ENCODE measurements around the gene UBE2J2. TPM values are rescaled to one million over a fixed set of nuclear protein-coding genes. Genes with fewer than 3 reads are reported as not detected.

The UBE2J2 gene
- total RNA-seq, 1 experiment from 2014 or later, result 83.4 TPM

DNA sequence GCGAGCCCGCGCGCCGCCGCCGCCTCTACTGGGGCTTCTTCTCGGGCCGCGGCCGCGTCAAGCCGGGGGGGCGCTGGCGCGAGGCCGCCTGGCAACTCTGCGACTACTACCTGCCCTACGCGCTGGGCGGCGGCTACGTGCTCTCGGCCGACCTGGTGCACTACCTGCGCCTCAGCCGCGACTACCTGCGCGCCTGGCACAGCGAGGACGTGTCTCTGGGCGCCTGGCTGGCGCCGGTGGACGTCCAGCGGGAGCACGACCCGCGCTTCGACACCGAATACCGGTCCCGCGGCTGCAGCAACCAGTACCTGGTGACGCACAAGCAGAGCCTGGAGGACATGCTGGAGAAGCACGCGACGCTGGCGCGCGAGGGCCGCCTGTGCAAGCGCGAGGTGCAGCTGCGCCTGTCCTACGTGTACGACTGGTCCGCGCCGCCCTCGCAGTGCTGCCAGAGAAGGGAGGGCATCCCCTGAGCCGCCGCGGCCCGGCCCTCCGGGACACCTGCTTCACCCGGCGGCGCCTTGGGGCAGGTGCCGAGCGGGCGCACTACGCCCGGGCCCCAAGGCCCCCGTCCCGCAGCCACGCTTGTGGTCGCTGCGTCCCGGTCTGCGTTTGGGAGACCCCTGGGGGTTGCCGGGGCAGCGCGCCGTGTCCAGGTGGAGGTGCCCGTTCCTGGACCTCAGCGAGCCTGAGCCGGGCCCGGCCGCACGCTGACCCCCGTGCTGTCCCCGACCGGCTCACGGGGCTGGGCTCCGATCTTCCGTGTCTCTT, 40.7 kb downstream of the UBE2J2 start:
- peaks cover 6% of the 10 kb centered on the region for H3K23me2 ChIP-seq (ENCODE audit: insufficient read length, low read depth, low read length, poor library complexity, severe bottlenecking)
- DNase-seq, result no peak
- H2BK120ac ChIP-seq (ENCODE audit: low read depth, low read length, poor library complexity, severe bottlenecking), result no peak overlapping the region
- no peaks in the 10 kb centered on the region for H3K4me1 ChIP-seq (ENCODE audit: insufficient read depth, low read length)
- no peak overlapping the region for H4K91ac ChIP-seq (ENCODE audit: insufficient read length, low read depth, low read length)
- H3K23ac ChIP-seq (ENCODE audit: insufficient read length, low read depth, low read length), result no peak overlapping the region
- no peak overlapping the region for H4K8ac ChIP-seq (replicated peaks; ENCODE audit: insufficient read length, low read depth, low read length)
- no peak overlapping the region for H3K27ac ChIP-seq (ENCODE audit: insufficient read length, low read depth, low read length)
- Mint-ChIP-seq H3K4me1 (peaks cover 15 to 25% of the 10 kb centered on the region in 2 experiments), H3K27ac (no peak overlapping the region), H3K9me3 (peaks cover 0 to 4% of the 10 kb centered on the region in 2 experiments; a peak in 1 of 5 replicates), H3K36me3 (ENCODE audit: insufficient read depth in 1 of 3, low read depth in 3 of 3) (peaks cover 17 to 34% (median 33%) of the 10 kb centered on the region in 3 experiments), H3K27me3 (ENCODE audit: low read depth) (no peaks in the 10 kb centered on the region), H3K4me3 (peak overlapping the region; percentile 51 to 70)
- H3K79me2 ChIP-seq (ENCODE audit: insufficient read depth, low read length), result peaks cover 2% of the 10 kb centered on the region; the same call in 1 of the 2 replicates
- no peak overlapping the region for H3K18ac ChIP-seq (ENCODE audit: insufficient read length, low read depth, low read length)
- H3K79me1 ChIP-seq (ENCODE audit: insufficient read depth, low read depth, low read length, poor library complexity, severe bottlenecking), result peaks cover 2% of the 10 kb centered on the region
- no peak overlapping the region for H4K5ac ChIP-seq (ENCODE audit: insufficient read length, low read depth, low read length)
- no peak overlapping the region for H3K9ac ChIP-seq (ENCODE audit: extremely low read depth, insufficient read length, low read length)
- no CpG with 5 or more reads among the region's 98 CpGs for WGBS (ENCODE audit: extremely low coverage, insufficient read length, low lambda C conversion rate)
- H3K56ac ChIP-seq (ENCODE audit: insufficient read length, low read depth, low read length), result no peak overlapping the region
- no peak overlapping the region for H3K14ac ChIP-seq (ENCODE audit: insufficient read depth, low read length)
- H2BK5ac ChIP-seq (ENCODE audit: insufficient read length, low read length), result no peak overlapping the region
- no peak overlapping the region for H3T11ph ChIP-seq (ENCODE audit: low read length)
- no peak overlapping the region for H2BK20ac ChIP-seq (ENCODE audit: low read depth, low read length, poor library complexity, severe bottlenecking)
- H2BK15ac ChIP-seq (ENCODE audit: low read depth, low read length), result no peak overlapping the region
- no peaks in the 10 kb centered on the region for H3K9me3 ChIP-seq (ENCODE audit: control insufficient read depth, low read depth, low read length)
- no peak overlapping the region for H2AFZ ChIP-seq (ENCODE audit: low read length)
- no peak overlapping the region for H3K4me2 ChIP-seq (ENCODE audit: insufficient read depth, insufficient read length, low read length)
- H3K27me3 ChIP-seq (ENCODE audit: insufficient read depth, low read length), result no peaks in the 10 kb centered on the region
- H2BK12ac ChIP-seq (ENCODE audit: insufficient read length, low read depth, low read length), result no peak overlapping the region
- no peak overlapping the region for H3K4ac ChIP-seq (ENCODE audit: low read depth, low read length)
- no peaks in the 10 kb centered on the region for H4K20me1 ChIP-seq (ENCODE audit: control insufficient read depth, insufficient read depth, insufficient read length)
- no peak overlapping the region for H2AK5ac ChIP-seq (ENCODE audit: insufficient read length, low read length)
- TF ChIP-seq CTCF (conservative IDR thresholded peaks at IDR 0.05), result no peak

All from H9 (cell line).